DND-41 (cell line): ENCODE measurements around the gene PRKCSH.

Source experiments
- ATAC-seq: fragments of 200-7000 bp; cut with Tn5 transposase; 3 replicates; pipeline ENCODE4 v1.9.1; 2021; ENCODE audit warnings: low read depth; ENCODE audit not compliant: insufficient read depth
- DNase-seq: peaks from one replicate; pipeline ENCODE4 v3.0.0-alpha.2; 2020
- H2AFZ ChIP-seq: 2 replicates; pipeline ENCODE4 v1.6.0; 2012; ENCODE audit warnings: low read depth, low read length
- H3K27ac ChIP-seq: 2 replicates; pipeline ENCODE4 v1.5.1; 2012; ENCODE audit warnings: low read length, inconsistent platforms
- H3K27me3 ChIP-seq: fragments of 200-600 bp; sonication (generic); 2 replicates; pipeline ENCODE4 v1.6.0; 2012; ENCODE audit warnings: low read length, mild to moderate bottlenecking, inconsistent platforms; ENCODE audit not compliant: insufficient read depth, poor library complexity
- H3K36me3 ChIP-seq: 2 replicates; pipeline ENCODE4 v1.5.1; 2012; ENCODE audit warnings: low read length, inconsistent platforms; ENCODE audit not compliant: insufficient read depth
- H3K4me1 ChIP-seq: 2 replicates; pipeline ENCODE4 v1.5.1; 2012; ENCODE audit warnings: mild to moderate bottlenecking, low read length; ENCODE audit not compliant: insufficient read depth
- H3K4me2 ChIP-seq: 2 replicates; pipeline ENCODE4 v1.6.0; 2012; ENCODE audit warnings: mild to moderate bottlenecking, moderate library complexity, low read length, inconsistent platforms; ENCODE audit not compliant: insufficient read depth
- H3K4me3 ChIP-seq, 2 experiments: fragments of 200-600 bp in 1 of 2; shearing (Covaris generic) in 1 of 2; 2 replicates each; pipeline ENCODE4 v1.5.1; 2012 to 2016; ENCODE audit warnings: inconsistent platforms in 2 of 2, low read length in 2 of 2, mild to moderate bottlenecking in 2 of 2, low read depth in 1 of 2, moderate library complexity in 1 of 2
- H3K79me2 ChIP-seq: 2 replicates; pipeline ENCODE4 v1.6.0; 2012; ENCODE audit warnings: low read length, inconsistent platforms; ENCODE audit not compliant: insufficient read depth
- H3K9ac ChIP-seq: 2 replicates; pipeline ENCODE4 v1.6.0; 2012; ENCODE audit warnings: low read depth, mild to moderate bottlenecking, inconsistent platforms, low read length, moderate library complexity
- H3K9me3 ChIP-seq: 2 replicates; pipeline ENCODE4 v1.5.1; 2012; ENCODE audit warnings: low read length, moderate library complexity, mild to moderate bottlenecking, inconsistent platforms; ENCODE audit not compliant: insufficient read depth, severe bottlenecking
- H4K20me1 ChIP-seq: 2 replicates; pipeline ENCODE4 v1.6.0; 2012; ENCODE audit warnings: low read length; ENCODE audit not compliant: insufficient read depth
- EZH2 ChIP-seq: IDR thresholded peaks from 3 replicates; pipeline ENCODE4 v1.6.1; 2012; ENCODE audit warnings: borderline replicate concordance, low read depth, mild to moderate bottlenecking, moderate library complexity, low read length, inconsistent platforms; ENCODE audit not compliant: severe bottlenecking
- TF ChIP-seq, protein P1 (sequence below): IDR thresholded peaks from 2 replicates; pipeline ENCODE4 v1.5.1; 2012; ENCODE audit warnings: borderline replicate concordance, low read length, moderate library complexity, mild to moderate bottlenecking; ENCODE audit not compliant: poor library complexity, severe bottlenecking; ENCODE audit errors: extremely low read depth

The PRKCSH gene

DNA sequence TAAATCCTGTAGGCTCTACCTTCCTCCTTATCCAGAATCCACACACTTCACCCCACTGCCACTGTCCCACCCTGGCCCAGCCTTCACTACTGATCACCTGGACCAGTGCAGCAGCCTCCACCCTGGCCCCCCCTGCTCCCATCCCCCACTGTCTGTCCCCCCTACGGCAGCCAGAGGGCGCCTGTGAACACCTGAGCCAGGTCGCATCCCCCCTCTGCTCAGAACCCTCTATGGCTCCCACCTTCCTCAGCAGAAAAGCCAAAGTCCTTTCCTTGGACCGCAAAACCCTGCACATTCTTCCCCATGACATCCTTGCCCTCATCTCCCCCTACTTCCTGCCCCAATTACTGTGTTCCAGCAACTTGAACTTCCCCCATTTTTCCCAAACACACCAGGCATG is 24.8 kb downstream of the PRKCSH start:
- Histone ChIP-seq H3K4me1 (no peaks in the 10 kb centered on the region), H2AFZ (no peak overlapping the region), H3K36me3 (no peaks in the 10 kb centered on the region), H4K20me1 (no peaks in the 10 kb centered on the region; the same call in 1 of the 2 replicates), H3K4me2 (no peak overlapping the region), H3K79me2 (no peaks in the 10 kb centered on the region), H3K9ac (no peak overlapping the region), H3K27ac (no peak overlapping the region), H3K4me3 (no peak overlapping the region), H3K27me3 (no peaks in the 10 kb centered on the region), H3K9me3 (no peaks in the 10 kb centered on the region)
- no peak for ATAC-seq
- no peak for TF ChIP-seq EZH2
- TF ChIP-seq, protein P1, sequence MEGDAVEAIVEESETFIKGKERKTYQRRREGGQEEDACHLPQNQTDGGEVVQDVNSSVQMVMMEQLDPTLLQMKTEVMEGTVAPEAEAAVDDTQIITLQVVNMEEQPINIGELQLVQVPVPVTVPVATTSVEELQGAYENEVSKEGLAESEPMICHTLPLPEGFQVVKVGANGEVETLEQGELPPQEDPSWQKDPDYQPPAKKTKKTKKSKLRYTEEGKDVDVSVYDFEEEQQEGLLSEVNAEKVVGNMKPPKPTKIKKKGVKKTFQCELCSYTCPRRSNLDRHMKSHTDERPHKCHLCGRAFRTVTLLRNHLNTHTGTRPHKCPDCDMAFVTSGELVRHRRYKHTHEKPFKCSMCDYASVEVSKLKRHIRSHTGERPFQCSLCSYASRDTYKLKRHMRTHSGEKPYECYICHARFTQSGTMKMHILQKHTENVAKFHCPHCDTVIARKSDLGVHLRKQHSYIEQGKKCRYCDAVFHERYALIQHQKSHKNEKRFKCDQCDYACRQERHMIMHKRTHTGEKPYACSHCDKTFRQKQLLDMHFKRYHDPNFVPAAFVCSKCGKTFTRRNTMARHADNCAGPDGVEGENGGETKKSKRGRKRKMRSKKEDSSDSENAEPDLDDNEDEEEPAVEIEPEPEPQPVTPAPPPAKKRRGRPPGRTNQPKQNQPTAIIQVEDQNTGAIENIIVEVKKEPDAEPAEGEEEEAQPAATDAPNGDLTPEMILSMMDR = peak; percentile 46
- peak; percentile 26 for DNase-seq

DNA sequence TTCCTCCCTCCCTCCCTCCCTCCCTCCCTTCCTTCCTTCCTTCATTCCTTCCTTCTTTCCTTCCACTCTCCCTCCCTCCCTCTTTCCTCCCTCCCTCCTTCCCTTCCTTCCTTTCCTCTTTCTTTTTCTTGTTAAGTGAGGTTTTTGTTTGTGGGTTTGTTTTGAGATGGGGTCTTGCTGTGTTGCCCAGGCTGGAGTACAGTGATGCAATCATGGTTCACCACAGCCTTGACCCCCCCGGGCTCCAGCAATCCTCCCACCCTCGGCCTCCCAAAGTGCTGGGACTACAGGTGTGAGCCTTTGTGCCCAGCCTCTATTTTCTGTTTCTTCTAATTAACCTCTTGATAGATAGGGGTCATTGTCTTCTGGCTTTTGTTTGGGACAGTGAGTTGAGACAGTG is 26.0 kb downstream of the PRKCSH start:
- no peak overlapping the region for H3K9ac ChIP-seq
- H3K27ac ChIP-seq = no peak overlapping the region
- ATAC-seq (no peak), DNase-seq (no peak)
- no peaks in the 10 kb centered on the region for H3K4me1 ChIP-seq
- H4K20me1 ChIP-seq = no peaks in the 10 kb centered on the region; the same call in 1 of the 2 replicates
- no peaks in the 10 kb centered on the region for H3K9me3 ChIP-seq
- H3K36me3 ChIP-seq = no peaks in the 10 kb centered on the region
- no peaks in the 10 kb centered on the region for H3K27me3 ChIP-seq
- TF ChIP-seq, protein P1 = no peak
- no peak for TF ChIP-seq EZH2
- no peak overlapping the region for H3K4me2 ChIP-seq
- H2AFZ ChIP-seq = no peak overlapping the region
- H3K4me3 ChIP-seq = no peak overlapping the region
- no peaks in the 10 kb centered on the region for H3K79me2 ChIP-seq

DNA sequence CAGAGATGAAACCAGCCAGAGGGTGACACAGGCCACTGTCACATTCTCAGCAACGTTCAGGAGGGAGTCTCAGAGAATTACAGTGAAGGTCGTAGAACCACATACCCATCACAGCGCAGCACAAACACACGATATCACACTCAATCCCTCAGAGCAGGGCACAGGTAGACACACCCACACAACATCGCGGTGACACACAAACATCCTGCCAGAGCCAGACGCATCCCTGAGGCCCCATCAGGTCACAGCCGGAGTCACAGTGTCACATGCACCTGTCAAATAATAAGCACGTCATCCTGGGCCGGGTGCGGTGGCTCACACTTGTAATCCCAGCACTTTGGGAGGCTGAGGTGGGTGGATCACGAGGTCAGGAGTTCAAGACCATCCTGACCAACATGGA is 28.0 kb downstream of the PRKCSH start:
- Histone ChIP-seq H3K4me1 (no peaks in the 10 kb centered on the region), H3K4me3 (no peak overlapping the region), H3K9ac (no peak overlapping the region), H3K4me2 (no peak overlapping the region), H3K9me3 (no peaks in the 10 kb centered on the region), H3K79me2 (no peaks in the 10 kb centered on the region), H2AFZ (no peak overlapping the region), H3K27ac (no peak overlapping the region), H4K20me1 (no peaks in the 10 kb centered on the region), H3K27me3 (no peaks in the 10 kb centered on the region), H3K36me3 (no peaks in the 10 kb centered on the region)
- ATAC-seq (no peak), DNase-seq (no peak)
- TF ChIP-seq, protein P1 = no peak
- no peak for TF ChIP-seq EZH2

DNA sequence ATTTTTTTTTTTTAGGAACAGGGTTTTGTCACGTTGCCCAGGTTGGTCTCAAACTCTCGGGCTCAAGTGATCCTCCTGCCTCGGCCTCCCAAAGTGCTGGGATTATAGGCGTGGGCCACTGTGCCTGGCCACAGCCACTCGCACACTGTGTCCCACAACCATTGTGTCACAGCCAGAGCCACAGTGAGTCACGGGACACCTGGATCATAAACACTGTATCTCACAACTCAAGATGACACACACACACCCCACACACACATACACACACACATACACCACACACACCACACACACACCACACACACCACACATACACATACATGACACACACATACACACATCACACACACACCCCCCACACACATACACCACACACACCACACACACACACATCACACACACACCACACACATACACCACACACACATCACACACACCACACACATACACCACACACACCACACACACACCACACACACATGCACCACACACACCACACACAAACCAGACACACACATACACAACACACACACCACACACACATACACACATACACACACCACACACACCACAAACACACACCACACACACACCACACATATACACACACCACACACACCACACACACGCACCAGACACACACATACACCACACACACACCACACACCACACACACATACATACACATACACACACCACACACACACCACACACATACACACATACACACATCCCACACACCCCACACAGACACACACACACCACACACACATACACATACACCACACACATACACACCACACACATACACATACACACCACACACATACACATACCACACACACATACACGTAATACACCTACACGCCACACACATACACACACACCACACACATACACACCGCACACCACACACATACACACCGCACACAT is 29.2 kb downstream of the PRKCSH start:
- Histone ChIP-seq H2AFZ (no peak overlapping the region), H3K4me2 (no peak overlapping the region), H4K20me1 (no peaks in the 10 kb centered on the region), H3K27me3 (no peaks in the 10 kb centered on the region), H3K9ac (no peak overlapping the region), H3K4me3 (no peak overlapping the region), H3K9me3 (no peaks in the 10 kb centered on the region), H3K4me1 (no peaks in the 10 kb centered on the region), H3K27ac (no peak overlapping the region), H3K36me3 (no peaks in the 10 kb centered on the region), H3K79me2 (no peaks in the 10 kb centered on the region)
- no peak for TF ChIP-seq EZH2
- TF ChIP-seq, protein P1 = no peak
- DNase-seq (no peak), ATAC-seq (no peak)
